ENCODE measurements around the gene FUS. TPM values are rescaled to one million over a fixed set of nuclear protein-coding genes. Genes with fewer than 3 reads are reported as not detected.
"Not testable (repeated sequence)": the region's sequence is repeated elsewhere in the genome, so short reads cannot be mapped to it uniquely, and the experiment has no call there.

FUS gene
- total and polyA plus RNA-seq, 7 experiments from 2014 or later: 177 to 956 (median 614) TPM

DNA sequence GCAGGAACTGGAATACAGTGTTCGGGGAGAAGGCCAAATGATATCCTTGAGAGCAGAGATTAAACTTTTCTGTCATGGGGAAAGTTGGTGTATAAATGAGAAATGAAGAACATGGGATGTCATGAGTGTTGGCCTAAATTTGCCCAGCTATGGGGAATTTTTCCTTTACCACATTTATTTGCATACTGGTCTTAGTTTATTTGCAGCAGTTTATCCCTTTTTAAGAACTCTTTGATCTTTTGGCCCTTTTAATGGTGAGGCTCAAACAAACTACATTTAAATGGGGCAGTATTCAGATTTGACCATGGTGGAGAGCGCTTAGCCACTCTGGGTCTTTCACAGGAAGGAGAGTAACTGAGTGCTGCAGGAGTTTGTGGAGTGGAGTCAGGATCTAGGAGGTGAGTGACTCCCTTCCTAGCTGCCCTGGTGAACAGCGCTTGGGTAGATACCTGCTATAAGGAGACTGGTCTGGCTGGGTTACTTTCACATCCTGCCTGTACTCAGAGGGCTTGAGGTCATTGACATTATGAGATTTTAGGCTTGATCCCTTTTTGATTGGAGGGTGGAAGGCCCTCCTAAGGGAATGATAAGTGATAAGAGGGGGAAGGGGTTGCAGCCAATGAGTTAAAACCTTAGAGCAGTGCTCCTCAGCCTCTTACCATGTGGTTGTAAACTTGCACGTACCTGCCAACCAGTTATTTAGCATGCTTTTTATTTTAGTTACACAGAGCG lies 11.9 kb downstream of the FUS start:
- H3K27ac ChIP-seq (ENCODE audit: low read depth, low read length): no peak overlapping the region
- CTCF ChIA-PET: interaction anchor here (0.8 kb wide), 1 partner anchor 65 kb away, joined by 3 read pairs; no protein-coding TSS in a partner anchor
- Mint-ChIP-seq H3K4me1 (peaks cover 48 to 70% (median 66%) of the 10 kb centered on the region in 7 donors), H3K9me3 (peaks cover 0 to 7% (median 0%) of the 10 kb centered on the region in 11 donors), H3K36me3 (peaks cover 28 to 70% (median 61%) of the 10 kb centered on the region in 5 donors), H3K4me3 (peak overlapping the region in 2 of 10 donors; percentile 8 to 40), H3K27me3 (no peaks in the 10 kb centered on the region), H3K27ac (peak overlapping the region in 8 of 9 donors; percentile 4 to 79 (median 32))
- POLR2A ChIA-PET: interaction anchor here (0.7 to 1.3 kb wide), 4 partner anchors 12 to 118 kb away, joined by 3 to 4 read pairs (median 4); partner anchors contain the start of genes FUS, ZNF646 and ZNF668
- intact Hi-C loops (cut with micrococcal nuclease): loop anchor here in 1 of 2 donors (1.0 kb wide), 1 partner anchor 9 kb away; no protein-coding TSS in a partner anchor
- DNase-seq (no peak), ATAC-seq (no peak)
- H3K4me1 ChIP-seq (ENCODE audit: control insufficient read depth in 2 of 2, insufficient read depth in 2 of 2, low read length in 2 of 2): peaks cover 8 to 21% of the 10 kb centered on the region in 2 donors
- H3K9me3 ChIP-seq (ENCODE audit: control insufficient read depth in 2 of 3, low read length in 3 of 3): no peaks in the 10 kb centered on the region
- H3K27me3 ChIP-seq (ENCODE audit: control insufficient read depth in 2 of 2, insufficient read depth in 2 of 2, low read length in 2 of 2): no peaks in the 10 kb centered on the region
- peaks cover 53 to 98% (median 75%) of the 10 kb centered on the region in 3 experiments for H3K36me3 ChIP-seq (ENCODE audit: control insufficient read depth in 2 of 3, insufficient read depth in 3 of 3, low read length in 3 of 3)
- H3K4me3 ChIP-seq (ENCODE audit: low read length): no peak overlapping the region

DNA sequence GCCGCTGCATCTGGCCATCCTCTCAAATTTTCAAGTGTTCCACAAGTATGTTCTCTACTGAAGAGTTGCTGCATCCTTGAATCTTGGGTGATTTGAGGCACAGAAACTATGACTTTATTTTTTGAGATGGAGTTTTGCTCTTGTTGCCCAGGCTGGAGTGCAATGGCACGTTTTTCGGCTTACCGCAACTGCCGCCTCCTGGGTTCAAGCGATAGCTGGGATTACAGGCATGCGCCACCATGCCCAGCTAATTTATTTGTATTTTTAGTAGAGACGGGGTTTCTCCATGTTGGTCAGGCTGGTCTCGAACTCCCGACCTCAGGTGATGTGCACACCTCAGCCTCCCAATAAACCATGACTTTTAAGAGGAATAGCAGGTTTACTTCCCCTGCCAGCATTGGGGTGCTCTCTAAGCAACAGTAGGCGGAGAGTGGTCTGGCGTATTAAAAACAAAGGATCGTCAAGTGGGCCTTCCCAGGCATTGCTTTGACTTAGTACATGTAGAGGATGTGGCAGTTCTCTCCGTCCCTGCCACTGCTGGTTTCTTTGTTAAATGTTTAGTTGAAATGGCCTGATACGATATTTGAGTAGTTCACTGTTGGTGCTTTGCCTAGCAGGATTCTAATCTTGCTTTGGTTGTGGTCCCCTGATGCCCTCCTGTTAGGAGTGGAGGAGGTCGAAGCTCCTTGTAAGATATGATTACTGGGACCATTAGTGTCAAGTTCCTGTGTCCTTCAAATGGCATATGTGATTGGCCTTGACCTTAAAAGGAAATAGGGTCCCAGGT lies 13.1 kb downstream of the FUS start:
- intact Hi-C loops (cut with micrococcal nuclease): no loop called here
- H3K27ac ChIP-seq (ENCODE audit: low read depth, low read length): no peak overlapping the region
- H3K9me3 ChIP-seq (ENCODE audit: control insufficient read depth in 2 of 3, low read length in 3 of 3): no peaks in the 10 kb centered on the region
- Mint-ChIP-seq H3K9me3 (peaks cover 0 to 5% (median 0%) of the 10 kb centered on the region in 11 donors), H3K27ac (peak overlapping the region in 7 of 9 donors; percentile 8 to 81 (median 46)), H3K4me3 (peak overlapping the region in 1 of 10 donors; percentile 14), H3K36me3 (peaks cover 27 to 61% (median 54%) of the 10 kb centered on the region in 5 donors), H3K4me1 (peaks cover 38 to 64% (median 59%) of the 10 kb centered on the region in 7 donors), H3K27me3 (no peaks in the 10 kb centered on the region)
- ChIA-PET POLR2A (interaction anchor here (0.6 to 1.3 kb wide), 6 partner anchors 10 to 621 kb away, joined by 3 to 9 read pairs (median 4); partner anchors contain the start of genes FUS, PYCARD, ZNF646 and ZNF668), CTCF (no interaction called here)
- H3K36me3 ChIP-seq (ENCODE audit: control insufficient read depth in 2 of 3, insufficient read depth in 3 of 3, low read length in 3 of 3): peaks cover 42 to 86% (median 64%) of the 10 kb centered on the region in 3 experiments
- no peak overlapping the region for H3K4me3 ChIP-seq (ENCODE audit: low read length)
- H3K4me1 ChIP-seq (ENCODE audit: control insufficient read depth in 2 of 2, insufficient read depth in 2 of 2, low read length in 2 of 2): peaks cover 5 to 9% of the 10 kb centered on the region in 2 donors
- ATAC-seq: no peak
- no peak for DNase-seq
- H3K27me3 ChIP-seq (ENCODE audit: control insufficient read depth in 2 of 2, insufficient read depth in 2 of 2, low read length in 2 of 2): no peaks in the 10 kb centered on the region

DNA sequence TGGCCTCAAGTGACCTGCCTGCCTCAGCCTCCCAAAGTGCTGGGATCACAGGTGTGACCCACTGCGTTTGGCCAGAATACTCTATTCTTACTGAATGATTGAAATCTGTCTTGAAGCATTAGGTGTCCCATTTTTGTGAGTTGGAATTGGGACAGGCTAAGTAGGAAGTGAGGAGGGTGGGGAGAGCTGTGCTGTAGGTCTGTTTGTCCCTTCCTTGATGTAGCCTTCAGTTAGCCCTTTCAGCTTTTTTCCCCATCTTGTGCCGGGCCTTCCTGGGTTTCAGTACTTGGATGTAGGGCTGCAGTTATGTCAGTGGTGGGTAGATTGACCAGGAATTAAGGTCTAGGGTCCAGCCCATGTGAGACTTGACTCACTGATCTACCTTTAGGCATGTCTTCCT lies 13.9 kb downstream of the FUS start:
- intact Hi-C loops (cut with micrococcal nuclease): no loop called here
- Mint-ChIP-seq H3K4me3 (no peak overlapping the region), H3K27ac (peak overlapping the region in 6 of 9 donors; percentile 38 to 82 (median 59)), H3K36me3 (peaks cover 27 to 54% (median 48%) of the 10 kb centered on the region in 5 donors), H3K27me3 (no peaks in the 10 kb centered on the region), H3K9me3 (peaks cover 0 to 5% (median 0%) of the 10 kb centered on the region in 11 donors), H3K4me1 (peaks cover 39 to 64% (median 59%) of the 10 kb centered on the region in 7 donors)
- H3K4me3 ChIP-seq (ENCODE audit: low read length): no peak overlapping the region
- H3K9me3 ChIP-seq (ENCODE audit: control insufficient read depth in 2 of 3, low read length in 3 of 3): no peaks in the 10 kb centered on the region
- ChIA-PET CTCF (no interaction called here), POLR2A (interaction anchor here (0.6 to 2.1 kb wide), 4 partner anchors 8 to 622 kb away, joined by 3 to 9 read pairs (median 4); partner anchors contain the start of genes FUS and PYCARD)
- no peak overlapping the region for H3K27ac ChIP-seq (ENCODE audit: low read depth, low read length)
- no peaks in the 10 kb centered on the region for H3K27me3 ChIP-seq (ENCODE audit: control insufficient read depth in 2 of 2, insufficient read depth in 2 of 2, low read length in 2 of 2)
- peaks cover 0 to 1% of the 10 kb centered on the region in 2 donors for H3K4me1 ChIP-seq (ENCODE audit: control insufficient read depth in 2 of 2, insufficient read depth in 2 of 2, low read length in 2 of 2)
- DNase-seq (no peak), ATAC-seq (no peak)
- H3K36me3 ChIP-seq (ENCODE audit: control insufficient read depth in 2 of 3, insufficient read depth in 3 of 3, low read length in 3 of 3): peaks cover 34 to 85% (median 56%) of the 10 kb centered on the region in 3 experiments

DNA sequence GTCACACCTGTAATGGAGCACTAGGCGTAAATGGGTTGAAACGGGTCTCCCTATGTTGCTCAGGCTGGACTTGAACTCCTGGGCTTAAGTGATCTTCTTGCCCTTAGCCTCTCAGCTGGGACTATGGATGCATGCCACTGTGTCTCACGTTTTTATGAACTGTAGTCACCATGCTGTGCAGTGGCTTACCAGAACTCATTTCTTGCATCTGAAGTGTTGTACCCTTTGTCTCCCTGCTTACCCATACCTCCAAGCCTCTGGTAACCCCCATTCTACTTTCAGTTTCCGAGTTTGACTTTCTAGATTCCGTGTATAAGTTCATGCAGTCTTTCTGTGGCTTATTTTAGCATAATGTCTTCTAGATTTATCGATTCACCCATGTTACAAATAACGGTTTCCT lies 15.0 kb downstream of the FUS start:
- H3K4me3 ChIP-seq (ENCODE audit: low read length): no peak overlapping the region
- peaks cover 20 to 53% (median 38%) of the 10 kb centered on the region in 5 donors for H3K36me3 Mint-ChIP-seq
- no peak overlapping the region for H3K4me3 Mint-ChIP-seq
- peaks cover 23 to 82% (median 46%) of the 10 kb centered on the region in 3 experiments for H3K36me3 ChIP-seq (ENCODE audit: control insufficient read depth in 2 of 3, insufficient read depth in 3 of 3, low read length in 3 of 3)
- no peaks in the 10 kb centered on the region for H3K9me3 ChIP-seq (ENCODE audit: control insufficient read depth in 2 of 3, low read length in 3 of 3)
- H3K4me1 ChIP-seq (ENCODE audit: control insufficient read depth in 2 of 2, insufficient read depth in 2 of 2, low read length in 2 of 2): peaks cover 2 to 4% of the 10 kb centered on the region in 2 donors
- H3K27ac Mint-ChIP-seq: peak overlapping the region in 1 of 9 donors; percentile 7
- ChIA-PET CTCF (no interaction called here), POLR2A (interaction anchor here (1.2 to 10.2 kb wide), 5 partner anchors 9 to 52 kb away, joined by 3 to 131 read pairs (median 5); partner anchors contain the start of gene FUS)
- no peak overlapping the region for H3K27ac ChIP-seq (ENCODE audit: low read depth, low read length)
- ATAC-seq: no peak
- H3K9me3 Mint-ChIP-seq: peaks cover 0 to 4% (median 0%) of the 10 kb centered on the region in 11 donors
- H3K4me1 Mint-ChIP-seq: peaks cover 37 to 63% (median 59%) of the 10 kb centered on the region in 7 donors
- DNase-seq: no peak
- no peaks in the 10 kb centered on the region for H3K27me3 ChIP-seq (ENCODE audit: control insufficient read depth in 2 of 2, insufficient read depth in 2 of 2, low read length in 2 of 2)
- intact Hi-C loops (cut with micrococcal nuclease): no loop called here
- no peaks in the 10 kb centered on the region for H3K27me3 Mint-ChIP-seq

DNA sequence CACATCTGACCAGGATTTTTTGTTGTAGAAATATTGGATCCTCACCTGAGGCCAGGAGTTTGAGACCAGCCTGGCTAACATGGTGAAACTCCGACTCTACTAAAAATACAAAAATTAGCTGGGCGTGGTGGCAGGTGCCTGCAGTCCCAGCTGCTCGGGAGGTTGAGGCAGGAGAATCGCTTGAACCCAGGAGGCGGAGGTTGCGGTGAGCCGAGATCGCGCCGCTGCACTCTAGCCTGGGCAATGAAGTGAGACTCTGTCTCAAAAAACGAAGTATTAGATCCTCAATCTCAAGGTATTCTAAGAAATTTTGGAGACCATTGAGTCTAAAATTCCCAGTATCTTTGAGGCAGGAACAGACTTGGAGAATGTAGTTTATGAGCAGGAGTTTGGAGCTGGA lies 15.9 kb downstream of the FUS start:
- ATAC-seq; DNase-seq; H3K4me3 ChIP-seq (ENCODE audit: low read length); H3K27me3 ChIP-seq (ENCODE audit: control insufficient read depth in 2 of 2, insufficient read depth in 2 of 2, low read length in 2 of 2); H3K27me3 Mint-ChIP-seq; H3K9me3 ChIP-seq (ENCODE audit: control insufficient read depth in 2 of 3, low read length in 3 of 3); intact Hi-C loops (cut with micrococcal nuclease); H3K9me3 Mint-ChIP-seq; H3K4me1 ChIP-seq (ENCODE audit: control insufficient read depth in 2 of 2, insufficient read depth in 2 of 2, low read length in 2 of 2); H3K27ac ChIP-seq (ENCODE audit: low read depth, low read length); H3K4me3 Mint-ChIP-seq; CTCF ChIA-PET: not testable (repeated sequence)
- H3K36me3 Mint-ChIP-seq: peaks cover 11 to 44% (median 29%) of the 10 kb centered on the region in 5 donors
- peaks cover 31 to 64% (median 57%) of the 10 kb centered on the region in 7 donors for H3K4me1 Mint-ChIP-seq
- H3K27ac Mint-ChIP-seq: peak overlapping the region in 3 of 9 donors; percentile 34 to 78 (median 75)
- peaks cover 14 to 72% (median 36%) of the 10 kb centered on the region in 3 experiments for H3K36me3 ChIP-seq (ENCODE audit: control insufficient read depth in 2 of 3, insufficient read depth in 3 of 3, low read length in 3 of 3)
- POLR2A ChIA-PET: interaction anchor here (0.6 to 10.2 kb wide), 7 partner anchors 8 to 754 kb away, joined by 3 to 131 read pairs (median 5); partner anchors contain the start of gene FUS
